ENCODE data around the gene TRIM9. TPM values are rescaled to one million over a fixed set of nuclear protein-coding genes. Genes with fewer than 3 reads are reported as not detected.

TRIM9 gene
- total RNA-seq, 1 donor from 2014 or later: 2.2 TPM

DNA sequence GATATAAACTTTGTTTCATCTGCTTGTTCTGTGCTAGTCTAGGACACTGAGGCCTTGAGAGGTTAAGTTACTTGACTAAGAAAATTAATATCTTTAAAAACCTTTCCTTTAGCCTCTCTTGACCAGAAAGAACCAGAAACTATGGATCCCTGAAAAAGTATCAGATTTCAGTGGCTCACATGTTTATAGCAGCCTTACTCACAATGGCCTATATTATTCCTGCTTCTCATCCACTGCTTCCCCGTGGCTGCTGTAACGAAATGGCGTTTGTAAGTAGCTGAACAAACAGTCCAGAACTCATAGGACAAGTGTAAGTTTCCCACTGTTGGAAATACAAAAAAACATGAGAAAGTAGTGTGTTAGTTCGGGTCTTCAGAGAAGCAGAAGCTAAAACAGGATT is 147.5 kb downstream of the TRIM9 start:
- DNase-seq (ENCODE audit: extremely low spot score in 2 of 2): no peak
- no peaks in the 10 kb centered on the region for H3K36me3 ChIP-seq
- H3K27me3 ChIP-seq: no peaks in the 10 kb centered on the region
- no peak overlapping the region for H3K27ac ChIP-seq
- TF ChIP-seq POLR2AphosphoS5 (IDR thresholded peaks at IDR 0.05; ENCODE audit: insufficient read depth in 1 of 2, low read depth in 1 of 2) (no peak), POLR2A (IDR thresholded peaks at IDR 0.05) (no peak)
- TF ChIP-seq, protein P1, sequence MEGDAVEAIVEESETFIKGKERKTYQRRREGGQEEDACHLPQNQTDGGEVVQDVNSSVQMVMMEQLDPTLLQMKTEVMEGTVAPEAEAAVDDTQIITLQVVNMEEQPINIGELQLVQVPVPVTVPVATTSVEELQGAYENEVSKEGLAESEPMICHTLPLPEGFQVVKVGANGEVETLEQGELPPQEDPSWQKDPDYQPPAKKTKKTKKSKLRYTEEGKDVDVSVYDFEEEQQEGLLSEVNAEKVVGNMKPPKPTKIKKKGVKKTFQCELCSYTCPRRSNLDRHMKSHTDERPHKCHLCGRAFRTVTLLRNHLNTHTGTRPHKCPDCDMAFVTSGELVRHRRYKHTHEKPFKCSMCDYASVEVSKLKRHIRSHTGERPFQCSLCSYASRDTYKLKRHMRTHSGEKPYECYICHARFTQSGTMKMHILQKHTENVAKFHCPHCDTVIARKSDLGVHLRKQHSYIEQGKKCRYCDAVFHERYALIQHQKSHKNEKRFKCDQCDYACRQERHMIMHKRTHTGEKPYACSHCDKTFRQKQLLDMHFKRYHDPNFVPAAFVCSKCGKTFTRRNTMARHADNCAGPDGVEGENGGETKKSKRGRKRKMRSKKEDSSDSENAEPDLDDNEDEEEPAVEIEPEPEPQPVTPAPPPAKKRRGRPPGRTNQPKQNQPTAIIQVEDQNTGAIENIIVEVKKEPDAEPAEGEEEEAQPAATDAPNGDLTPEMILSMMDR (IDR thresholded peaks at IDR 0.05): no peak
- H3K4me3 ChIP-seq: no peak overlapping the region
- intact Hi-C loops (cut with DNase I): loop anchor here (10.0 kb wide), 1 partner anchor 287 kb away; no protein-coding TSS in a partner anchor
- H3K4me1 ChIP-seq: peaks cover 14% of the 10 kb centered on the region
- no peaks in the 10 kb centered on the region for H3K9me3 ChIP-seq

DNA sequence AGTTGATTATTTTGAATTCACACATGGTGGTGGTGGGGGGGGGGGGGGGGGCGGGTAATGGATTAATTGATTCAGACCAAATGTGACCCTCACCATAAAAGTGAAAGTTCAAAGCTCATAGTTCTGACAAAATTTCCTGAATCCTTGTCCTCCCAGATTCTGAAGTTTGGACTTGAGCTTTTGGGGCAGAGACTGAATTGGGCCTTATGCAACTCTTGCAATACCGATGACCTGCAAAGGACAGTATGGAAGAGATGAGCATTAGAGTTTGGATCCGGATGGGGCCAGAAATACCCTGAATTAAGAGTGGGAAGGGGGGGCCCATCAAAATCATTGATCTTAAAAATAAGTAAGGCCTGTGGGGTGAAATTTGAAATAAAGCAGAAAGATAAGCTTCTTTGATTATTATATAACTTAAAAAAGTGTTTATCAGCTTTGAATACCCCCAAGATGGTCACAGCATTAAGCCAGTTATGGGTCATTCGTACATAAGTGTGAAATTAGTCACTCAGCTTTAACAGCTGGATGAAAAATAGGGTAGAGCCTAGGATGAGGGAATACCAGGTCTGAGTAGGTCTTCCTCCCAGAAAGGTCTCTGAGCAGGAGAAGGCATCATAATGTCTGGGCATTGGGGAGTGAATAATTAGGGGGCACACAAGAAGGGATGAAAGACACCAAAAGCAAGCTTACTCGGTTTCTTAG is 148.5 kb downstream of the TRIM9 start:
- peaks cover 14% of the 10 kb centered on the region for H3K4me1 ChIP-seq
- no peaks in the 10 kb centered on the region for H3K27me3 ChIP-seq
- TF ChIP-seq, protein P1 (IDR thresholded peaks at IDR 0.05): no peak
- TF ChIP-seq POLR2AphosphoS5 (IDR thresholded peaks at IDR 0.05; ENCODE audit: insufficient read depth in 1 of 2, low read depth in 1 of 2) (no peak), POLR2A (IDR thresholded peaks at IDR 0.05) (no peak)
- no peak for DNase-seq (ENCODE audit: extremely low spot score in 2 of 2)
- H3K4me3 ChIP-seq: no peak overlapping the region
- no peaks in the 10 kb centered on the region for H3K36me3 ChIP-seq
- no peaks in the 10 kb centered on the region for H3K9me3 ChIP-seq
- intact Hi-C loops (cut with DNase I): loop anchor here (10.0 kb wide), 1 partner anchor 288 kb away; no protein-coding TSS in a partner anchor
- H3K27ac ChIP-seq: no peak overlapping the region

DNA sequence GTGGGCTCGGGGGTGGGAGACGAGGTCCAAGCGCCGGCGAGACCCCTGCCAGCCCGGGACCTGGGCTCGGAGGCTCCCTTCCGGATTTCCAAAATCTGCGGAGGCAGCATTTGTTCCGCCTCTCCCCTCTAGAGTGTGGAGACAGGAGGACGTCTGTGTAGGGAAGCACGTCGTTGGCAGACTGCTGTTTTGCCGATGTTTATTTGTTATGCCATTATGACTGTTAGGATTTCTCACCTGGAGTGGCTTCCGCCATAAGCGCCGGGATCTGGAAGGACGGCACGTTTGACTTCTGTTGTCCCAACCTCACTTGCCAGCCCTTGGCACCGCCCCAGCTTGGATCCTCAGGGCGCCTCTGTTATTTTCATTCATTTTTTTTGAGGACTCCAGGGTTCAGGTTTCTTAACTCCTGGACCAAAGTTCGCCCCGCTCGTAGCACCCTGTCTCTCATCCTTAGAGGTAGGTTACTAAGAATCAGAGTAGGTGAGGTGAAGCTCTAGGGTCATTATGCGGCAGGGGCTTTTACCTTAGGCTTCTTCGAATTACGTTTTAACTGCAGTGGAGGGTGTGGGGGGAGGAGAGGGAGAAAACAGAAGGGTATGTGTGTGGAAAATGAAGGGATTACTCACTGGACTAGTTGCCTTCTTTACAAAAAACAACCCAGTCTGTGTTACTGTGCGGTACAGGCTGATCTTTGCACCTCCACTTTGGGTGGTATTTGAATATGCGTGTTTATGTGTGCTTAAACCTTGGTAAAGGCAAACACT is 150.1 kb downstream of the TRIM9 start:
- intact Hi-C loops (cut with DNase I): loop anchor here (10.0 kb wide), 1 partner anchor 290 kb away; no protein-coding TSS in a partner anchor
- Histone ChIP-seq H3K36me3 (no peaks in the 10 kb centered on the region), H3K27me3 (no peaks in the 10 kb centered on the region), H3K27ac (peak overlapping the region; percentile 90), H3K4me1 (peaks cover 14% of the 10 kb centered on the region), H3K9me3 (no peaks in the 10 kb centered on the region), H3K4me3 (peak overlapping the region; percentile 79 to 92)
- TF ChIP-seq, protein P1 (IDR thresholded peaks at IDR 0.05): no peak
- TF ChIP-seq POLR2A (IDR thresholded peaks at IDR 0.05): no peak
- TF ChIP-seq POLR2AphosphoS5 (IDR thresholded peaks at IDR 0.05; ENCODE audit: insufficient read depth in 1 of 2, low read depth in 1 of 2): no peak
- no peak for DNase-seq (ENCODE audit: extremely low spot score in 2 of 2)

DNA sequence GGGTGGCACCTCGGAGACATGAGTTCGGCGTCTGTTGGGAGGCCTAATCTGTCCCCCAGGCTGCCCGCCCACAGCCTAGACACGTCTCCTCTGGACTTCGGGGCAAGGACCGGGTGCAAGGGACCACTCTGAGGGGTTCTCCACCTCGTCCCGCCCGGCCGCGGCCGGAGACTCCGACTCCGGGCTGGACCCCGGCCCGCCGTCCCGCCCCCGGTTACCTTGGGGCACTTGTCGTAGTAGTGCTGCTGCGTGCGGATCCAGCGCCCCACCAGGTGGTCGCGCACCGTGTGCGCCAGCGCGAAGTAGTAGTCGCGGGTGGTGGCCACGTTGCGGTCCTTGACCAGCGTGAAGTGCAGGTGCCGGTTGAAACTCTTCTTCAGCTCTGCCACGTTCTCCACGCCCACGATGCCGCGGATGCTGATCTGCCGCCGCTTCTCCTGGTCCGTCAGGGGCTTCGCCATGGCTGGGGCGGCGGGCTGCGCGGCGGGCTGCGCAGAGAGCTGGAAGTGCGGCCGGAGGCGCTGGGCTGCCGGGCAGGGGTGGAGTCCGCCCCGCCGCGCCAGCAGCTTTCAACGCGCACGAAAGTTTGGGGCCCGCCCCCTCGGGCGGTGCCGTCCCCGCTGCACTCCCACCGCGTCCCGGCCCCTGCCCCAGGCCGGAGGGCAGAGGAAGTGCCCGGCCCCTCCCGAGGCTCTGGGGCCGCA is 150.8 kb downstream of the TRIM9 start, which contains the start of gene PYGL:
PYGL (minus strand) TSS at position 541 of the 704 bp plus-strand sequence; CDS start at position 461, 80 bp downstream.
- Histone ChIP-seq H3K4me1 (peaks cover 14% of the 10 kb centered on the region), H3K9me3 (no peaks in the 10 kb centered on the region), H3K36me3 (no peaks in the 10 kb centered on the region), H3K27ac (peak within 1 kb of the TSS; percentile 90), H3K27me3 (no peaks in the 10 kb centered on the region), H3K4me3 (peak within 1 kb of the TSS; percentile 79 to 92)
- intact Hi-C loops (cut with DNase I): loop anchor here (10.0 kb wide), 1 partner anchor 291 kb away; no protein-coding TSS in a partner anchor
- DNase-seq (ENCODE audit: extremely low spot score in 2 of 2): no peak
- TF ChIP-seq, protein P1 (IDR thresholded peaks at IDR 0.05): no peak
- peak in 1 of 2 donors; percentile 57 for TF ChIP-seq POLR2AphosphoS5 (IDR thresholded peaks at IDR 0.05; ENCODE audit: insufficient read depth in 1 of 2, low read depth in 1 of 2)
- TF ChIP-seq POLR2A (IDR thresholded peaks at IDR 0.05): peak in 1 of 2 donors; percentile 50

All from vagina (tissue), 2 donors.